HEK293 (cell line): ENCODE measurements around the gene WDR64.

Experiments used
- CTCF ChIA-PET: fragments of 350-600 bp; formaldehyde crosslinking; extraction: SDS; loops from one replicate; lab custom pipeline; 2021; ENCODE audit warnings: antibody characterized with exemption; lab: Yijun Ruan, JAX
- POLR2A ChIA-PET: fragments of 300-600 bp; formaldehyde crosslinking; extraction: SDS; loops from one replicate; lab custom pipeline; 2020; ENCODE audit warnings: antibody characterized with exemption, inconsistent platforms; lab: Yijun Ruan, JAX
- H3K27ac ChIP-seq: fragments of 200-500 bp; sonication (Bioruptor generic); 2 replicates; pipeline ENCODE4 v1.5.1; 2014; ENCODE audit warnings: low read depth, low read length, control low read depth, inconsistent platforms; ENCODE audit errors: extremely low read depth
- H3K36me3 ChIP-seq, 2 experiments: fragments of 200-500 bp in 1 of 2; sonication (Bioruptor generic) in 1 of 2; 1 replicate in 1 of 2; 2 replicates in 1 of 2; pipeline ENCODE4 v1.5.1; 2014 to 2017; ENCODE audit warnings: inconsistent platforms in 2 of 2, low read length in 2 of 2; ENCODE audit not compliant: control insufficient read depth in 2 of 2, insufficient read depth in 1 of 2
- H3K4me1 ChIP-seq: fragments of 200-500 bp; sonication (Bioruptor generic); 2 replicates; pipeline ENCODE4 v1.5.1; 2014; ENCODE audit warnings: mild to moderate bottlenecking, low read length, inconsistent platforms; ENCODE audit not compliant: control insufficient read depth, insufficient read depth
- H3K4me3 ChIP-seq: 2 replicates; pipeline ENCODE4 v1.5.1; 2011; ENCODE audit warnings: low read depth, mild to moderate bottlenecking, control low read depth, low read length, moderate library complexity
- H3K9me3 ChIP-seq: fragments of 200-500 bp; sonication (Bioruptor generic); 2 replicates; pipeline ENCODE4 v1.5.1; 2014; ENCODE audit warnings: low read depth, low read length, inconsistent platforms; ENCODE audit not compliant: control insufficient read depth, insufficient read depth
- ATF2 ChIP-seq: fragments of 450-650 bp; formaldehyde crosslinking; IDR thresholded peaks from 2 replicates; pipeline ENCODE4 v1.5.1; 2016; ENCODE audit warnings: missing biosample characterization, missing genetic modification characterization, low read depth
- GLIS2 ChIP-seq: fragments of 450-650 bp; formaldehyde crosslinking; IDR thresholded peaks from 2 replicates; pipeline ENCODE4 v1.5.1; 2016; ENCODE audit warnings: missing biosample characterization, missing genetic modification characterization
- HOXA7 ChIP-seq: sonication (generic); formaldehyde crosslinking; IDR thresholded peaks from 2 replicates; pipeline ENCODE4 v1.8.1; 2022; ENCODE audit warnings: missing genetic modification reagents, borderline replicate concordance
- KLF7 ChIP-seq: fragments of 450-650 bp; formaldehyde crosslinking; IDR thresholded peaks from 2 replicates; pipeline ENCODE4 v1.5.1; 2016; ENCODE audit warnings: missing biosample characterization, missing genetic modification characterization, borderline replicate concordance
- KLF8 ChIP-seq: fragments of 450-650 bp; formaldehyde crosslinking; IDR thresholded peaks from 2 replicates; pipeline ENCODE4 v1.5.1; 2016; ENCODE audit warnings: missing biosample characterization, missing genetic modification characterization
- OSR2 ChIP-seq: fragments of 450-650 bp; formaldehyde crosslinking; IDR thresholded peaks from 2 replicates; pipeline ENCODE4 v1.5.1; 2016; ENCODE audit warnings: missing biosample characterization, missing genetic modification characterization
- RBAK ChIP-seq: fragments of 450-650 bp; formaldehyde crosslinking; IDR thresholded peaks from 2 replicates; pipeline ENCODE4 v1.5.1; 2016; ENCODE audit warnings: missing biosample characterization, missing genetic modification characterization
- SALL2 ChIP-seq: fragments of 450-650 bp; formaldehyde crosslinking; IDR thresholded peaks from 2 replicates; pipeline ENCODE4 v1.5.0; 2017; ENCODE audit warnings: missing biosample characterization, mild to moderate bottlenecking, missing genetic modification characterization, borderline replicate concordance
- SETDB1 ChIP-seq: IDR thresholded peaks from one replicate; pipeline ENCODE4 v1.6.1; 2017; ENCODE audit warnings: mild to moderate bottlenecking, low read length, moderate library complexity, mixed read lengths; ENCODE audit not compliant: insufficient read length
- TRIM28 ChIP-seq: IDR thresholded peaks from 2 replicates; pipeline ENCODE4 v1.6.1; 2011; ENCODE audit warnings: low read length, control low read depth, borderline replicate concordance
- ZBTB26 ChIP-seq: fragments of 450-650 bp; formaldehyde crosslinking; optimal IDR thresholded peaks from 2 replicates; pipeline ENCODE3; 2016; ENCODE audit warnings: missing biosample characterization, mild to moderate bottlenecking, missing genetic modification characterization
- ZIC2 ChIP-seq: fragments of 450-650 bp; formaldehyde crosslinking; IDR thresholded peaks from 2 replicates; pipeline ENCODE4 v1.5.1; 2016; ENCODE audit warnings: missing biosample characterization, missing genetic modification characterization
- ZNF2 ChIP-seq: fragments of 450-650 bp; formaldehyde crosslinking; IDR thresholded peaks from 2 replicates; pipeline ENCODE4 v1.5.1; 2016; ENCODE audit warnings: missing biosample characterization, missing genetic modification characterization
- ZNF280C ChIP-seq: fragments of 450-650 bp; formaldehyde crosslinking; IDR thresholded peaks from 2 replicates; pipeline ENCODE4 v1.5.1; 2016; ENCODE audit warnings: missing biosample characterization, missing genetic modification characterization
- ZNF341 ChIP-seq: fragments of 450-650 bp; formaldehyde crosslinking; IDR thresholded peaks from 2 replicates; pipeline ENCODE4; 2016; ENCODE audit warnings: low read depth, missing biosample characterization, missing genetic modification characterization
- ZNF529 ChIP-seq: fragments of 450-650 bp; formaldehyde crosslinking; IDR thresholded peaks from 2 replicates; pipeline ENCODE4 v1.5.1; 2017; ENCODE audit warnings: missing genetic modification characterization, missing biosample characterization; ENCODE audit not compliant: insufficient replicate concordance
- ZNF555 ChIP-seq: fragments of 450-650 bp; formaldehyde crosslinking; conservative IDR thresholded peaks from 2 replicates; pipeline ENCODE4 v1.5.1; 2017; ENCODE audit warnings: missing biosample characterization, mild to moderate bottlenecking, missing genetic modification characterization, inconsistent platforms
- ZNF585B ChIP-seq: fragments of 450-650 bp; formaldehyde crosslinking; IDR thresholded peaks from 2 replicates; pipeline ENCODE4 v1.5.1; 2016; ENCODE audit warnings: missing biosample characterization, missing genetic modification characterization
- ZNF610 ChIP-seq: fragments of 450-650 bp; formaldehyde crosslinking; IDR thresholded peaks from 2 replicates; pipeline ENCODE4 v1.5.1; 2016; ENCODE audit warnings: missing biosample characterization, missing genetic modification characterization, borderline replicate concordance
- ZNF704 ChIP-seq: fragments of 450-650 bp; formaldehyde crosslinking; IDR thresholded peaks from 2 replicates; pipeline ENCODE4 v1.5.1; 2016; ENCODE audit warnings: missing biosample characterization, missing genetic modification characterization
- ZNF776 ChIP-seq: fragments of 450-650 bp; formaldehyde crosslinking; IDR thresholded peaks from 2 replicates; pipeline ENCODE4 v1.5.0; 2017; ENCODE audit warnings: missing biosample characterization, missing genetic modification characterization, borderline replicate concordance
- ZNF830 ChIP-seq: fragments of 450-650 bp; IDR thresholded peaks from 2 replicates; pipeline ENCODE4 v1.5.0; 2018; ENCODE audit warnings: missing biosample characterization, missing genetic modification characterization, low read depth, mild to moderate bottlenecking, moderate library complexity
- ZSCAN5A ChIP-seq: fragments of 450-650 bp; formaldehyde crosslinking; IDR thresholded peaks from 2 replicates; pipeline ENCODE4 v1.5.1; 2016; ENCODE audit warnings: missing biosample characterization, missing genetic modification characterization

The WDR64 gene

GRCh38 chr1:241640867-241641622 is 11.0 kb upstream of the WDR64 start (continued):
- no peak for TF ChIP-seq ZNF830 (tag by site-specific recombination)
- no peak for TF ChIP-seq ZBTB26
- TF ChIP-seq HOXA7, result no peak
- no peak for TF ChIP-seq ZNF555 (tag by site-specific recombination)
- TF ChIP-seq RBAK (tag by site-specific recombination), result no peak
- TF ChIP-seq ZNF2 (tag by site-specific recombination), result peak; percentile 7; the same call in 1 of the 2 replicates
- no peak for TF ChIP-seq ZNF280C (tag by site-specific recombination)
- TF ChIP-seq ATF2 (tag by site-specific recombination), result no peak
- no peak for TF ChIP-seq ZNF585B (tag by site-specific recombination)
- no peak for TF ChIP-seq ZNF529 (tag by site-specific recombination)
- no peak for TF ChIP-seq ZNF341

GRCh38 chr1:241641773-241642592 is 10.1 kb upstream of the WDR64 start:
- no peak for TF ChIP-seq ZIC2
- no peak for TF ChIP-seq ZNF776 (tag by site-specific recombination)
- no peak for TF ChIP-seq OSR2 (tag by site-specific recombination)
- no peak for TF ChIP-seq KLF7
- no peak for TF ChIP-seq ZNF341
- TF ChIP-seq SALL2 (tag by site-specific recombination), result no peak
- TF ChIP-seq GLIS2, result no peak
- TF ChIP-seq ZSCAN5A (tag by site-specific recombination), result no peak
- peak; percentile 52; the same call in 1 of the 2 replicates for TF ChIP-seq TRIM28
- TF ChIP-seq KLF8 (tag by site-specific recombination), result peak; percentile 49; the same call in 1 of the 2 replicates
- TF ChIP-seq ZNF704, result no peak
- TF ChIP-seq ZNF610 (tag by site-specific recombination), result 0 out of 2 replicates have a peak, but pooled peaks have one; percentile 36
- peak; percentile 83 for TF ChIP-seq SETDB1
- TF ChIP-seq, all 188 proteins: peak for 4
- ChIA-PET POLR2A (no interaction called here), CTCF (interaction anchor here (0.7 to 4.5 kb wide), 2 partner anchors 15 to 19 kb away, joined by 3 to 23 read pairs; no protein-coding TSS in a partner anchor)
- Histone ChIP-seq H3K36me3 (no peaks in the 10 kb centered on the region), H3K27ac (no peak overlapping the region), H3K4me1 (peaks cover 10% of the 10 kb centered on the region), H3K9me3 (no peaks in the 10 kb centered on the region; the same call in 1 of the 2 replicates), H3K4me3 (no peak overlapping the region)
